Choroid plexus epithelial cell (primary cell): ENCODE results near the gene PRKAR2B.

Experiments
- DNase-seq: peaks from one replicate; pipeline ENCODE4 v3.0.0-alpha.2; 2010; ENCODE audit warnings: low read depth
- H3K4me3 ChIP-seq: 2 replicates; pipeline ENCODE4 v1.5.1; 2011; ENCODE audit warnings: low read depth, mild to moderate bottlenecking, control low read depth, low read length, moderate library complexity
- CTCF ChIP-seq: conservative IDR thresholded peaks from 2 replicates; pipeline ENCODE4 v1.5.1; 2011; ENCODE audit warnings: low read depth, mild to moderate bottlenecking, control low read depth, inconsistent platforms, low read length, moderate library complexity

PRKAR2B gene

GRCh38 chr7:107059468-107059867, 15.0 kb downstream of the PRKAR2B start:
- DNase-seq: no peak
- no peak for TF ChIP-seq CTCF
- no peak overlapping the region for H3K4me3 ChIP-seq

GRCh38 chr7:107063245-107064120, 19.0 kb downstream of the PRKAR2B start:
- no peak for DNase-seq
- H3K4me3 ChIP-seq: no peak overlapping the region
- no peak for TF ChIP-seq CTCF

DNA sequence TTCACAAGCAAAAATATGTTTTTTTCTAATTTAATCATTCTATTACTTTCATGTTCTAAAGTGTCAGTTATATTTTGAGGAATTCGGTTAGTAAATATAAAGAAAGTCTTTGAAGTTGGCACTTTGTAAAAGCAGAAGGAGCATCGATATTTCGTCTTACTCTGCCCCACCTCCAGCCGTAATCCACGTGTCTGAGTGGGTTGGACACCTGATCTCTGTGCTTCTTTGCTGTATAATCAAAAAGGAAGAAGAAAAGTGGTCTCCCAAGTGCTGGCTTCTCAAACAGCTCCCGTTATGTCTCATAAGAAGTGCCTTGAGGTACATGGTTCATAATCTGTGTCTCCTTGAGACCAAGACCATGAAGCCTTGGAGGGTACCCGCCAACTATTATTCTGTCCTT, 19.8 kb downstream of the PRKAR2B start:
- H3K4me3 ChIP-seq: no peak overlapping the region
- TF ChIP-seq CTCF: no peak
- no peak for DNase-seq

DNA sequence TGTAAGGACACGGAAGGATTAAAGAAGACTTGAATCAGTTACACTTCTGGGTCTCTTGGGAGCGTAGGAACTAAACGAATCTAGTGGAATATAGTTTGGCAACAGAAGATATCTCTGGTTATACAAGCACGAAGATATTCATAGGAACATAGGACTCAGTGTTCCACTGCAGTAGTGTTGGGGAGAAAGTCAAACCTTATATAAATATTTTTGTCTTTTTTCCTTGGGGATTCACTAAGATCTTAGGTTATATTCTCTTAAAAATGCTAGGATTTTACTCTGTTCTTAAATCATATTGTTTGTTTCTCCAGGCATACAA, 21.4 kb downstream of the PRKAR2B start:
- DNase-seq: no peak
- no peak overlapping the region for H3K4me3 ChIP-seq
- TF ChIP-seq CTCF: no peak

DNA sequence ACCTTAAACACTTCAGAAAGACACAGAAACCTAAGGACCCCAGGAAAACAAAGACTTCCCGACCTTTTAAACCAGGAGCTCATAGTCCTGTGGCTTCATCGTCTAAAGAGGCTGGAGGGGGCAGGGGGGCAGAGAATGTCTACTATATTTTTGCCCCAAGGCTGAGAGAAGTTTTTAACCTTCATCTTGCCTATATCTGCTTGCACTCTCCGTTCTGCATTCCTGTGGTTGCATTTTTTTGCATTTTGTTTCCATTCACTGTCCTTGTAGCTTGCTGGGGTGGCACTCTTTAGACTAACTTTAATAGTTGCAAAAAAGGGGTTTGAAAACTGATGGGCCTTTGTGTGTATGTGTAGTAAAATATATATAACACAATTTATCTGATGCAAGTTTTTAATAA, 23.7 kb downstream of the PRKAR2B start:
- TF ChIP-seq CTCF: no peak
- H3K4me3 ChIP-seq: no peak overlapping the region
- DNase-seq: peak; percentile 61

- no peak overlapping the region for H3K4me3 ChIP-seq
- no peak for TF ChIP-seq CTCF
- DNase-seq: peak; percentile 33
These were observed 25.0 kb downstream of the PRKAR2B start for GRCh38 chr7:107069457-107069856.

DNA sequence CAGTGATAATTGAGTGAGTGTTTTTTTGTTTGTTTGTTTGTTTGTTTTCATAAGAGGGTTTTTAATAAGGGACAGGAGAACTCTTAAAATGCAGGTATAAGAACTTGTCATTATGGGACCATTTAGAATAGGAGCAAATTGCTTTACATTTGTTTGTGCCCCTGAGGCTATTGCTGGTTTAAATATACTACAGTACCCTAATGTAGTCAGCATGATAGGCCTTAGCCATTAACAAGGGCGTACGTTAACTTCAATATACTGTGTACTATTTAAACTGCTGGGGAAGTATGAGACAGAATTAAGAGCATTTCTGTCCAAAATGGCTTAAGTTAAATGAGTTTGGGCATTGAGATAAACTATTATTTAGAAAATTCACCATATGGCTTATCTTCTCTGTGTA, 26.2 kb downstream of the PRKAR2B start:
- no peak overlapping the region for H3K4me3 ChIP-seq
- DNase-seq: no peak
- TF ChIP-seq CTCF: no peak
